Activated T-cell treated with anti-CD3 and anti-CD28 coated beads, Interleukin-2, amount 50 U/mL, for 72 hours (primary cell): Measurements from ENCODE around the gene PSMA5. TPM values are rescaled to one million over a fixed set of nuclear protein-coding genes. Genes with fewer than 3 reads are reported as not detected.
"Not testable (repeated sequence)": the region's sequence is repeated elsewhere in the genome, so short reads cannot be mapped to it uniquely, and the experiment has no call there.

Experiments
- ATAC-seq, 2 donors: fragments of 150-1000 bp; cut with Tn5 transposase; replicated peaks in 1 of 2; 2 replicates each; pipeline ENCODE4 v1.10.0; 2021; ENCODE audit warnings: moderate library complexity in 2 of 2, mild to moderate bottlenecking in 1 of 2
- DNase-seq, 2 donors: peaks; one replicate each; pipeline ENCODE4 v3.0.0; 2021 to 2022; ENCODE audit warnings: mixed read lengths in 1 of 2
- H3K27ac Mint-ChIP-seq: one replicate; pipeline ENCODE4 v1.8.0; 2022; ENCODE audit warnings: mild to moderate bottlenecking, moderate library complexity, mixed read lengths
- H3K27me3 Mint-ChIP-seq: one replicate; pipeline ENCODE4 v1.8.0; 2022; ENCODE audit warnings: low read depth, mixed read lengths
- H3K36me3 Mint-ChIP-seq, 2 donors: one replicate each; pipeline ENCODE4 v1.8.0; 2022; ENCODE audit warnings: mixed read lengths in 2 of 2, mild to moderate bottlenecking in 1 of 2; ENCODE audit not compliant: insufficient read depth in 2 of 2
- H3K4me1 Mint-ChIP-seq: one replicate; pipeline ENCODE4 v1.8.0; 2022; ENCODE audit warnings: low read depth, mixed read lengths
- H3K4me3 Mint-ChIP-seq, 2 donors: one replicate each; pipeline ENCODE4 v1.8.0; 2022; ENCODE audit warnings: mild to moderate bottlenecking in 2 of 2, mixed read lengths in 2 of 2, moderate library complexity in 2 of 2
- H3K9me3 Mint-ChIP-seq, 2 donors: one replicate each; pipeline ENCODE4 v1.8.0; 2022; ENCODE audit warnings: mixed read lengths in 2 of 2
- total RNA-seq, 2 donors: library from RNA; stranded (reverse); gene quantifications; one replicate each; pipeline ENCODE4 v1.2.3, GENCODE V29; 2022

The PSMA5 gene
- total RNA-seq, 2 donors from 2014 or later = 169 to 179 TPM

DNA sequence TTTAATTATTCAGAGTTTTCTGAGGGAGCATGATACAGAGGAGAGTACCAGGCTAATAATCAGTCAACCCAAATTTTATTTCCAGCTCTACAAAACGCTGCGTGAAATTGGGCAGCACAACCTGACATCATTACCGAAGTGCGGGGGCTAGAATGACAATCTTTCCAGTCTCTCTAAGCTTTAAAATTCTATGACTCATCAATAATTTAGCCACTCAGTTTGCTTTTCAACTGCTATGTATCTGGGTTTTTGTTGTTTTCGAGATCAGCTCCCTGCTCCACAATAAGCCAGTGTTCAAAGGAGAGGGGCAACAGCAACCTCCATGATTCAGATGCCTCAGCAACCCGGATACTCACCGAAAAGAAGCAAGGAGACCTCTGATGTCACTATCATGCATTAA is 42.4 kb downstream of the PSMA5 start:
- Mint-ChIP-seq H3K36me3 (no peaks in the 10 kb centered on the region), H3K4me3 (no peak overlapping the region), H3K27me3 (peaks cover 3% of the 10 kb centered on the region), H3K9me3 (peaks cover 0 to 1% of the 10 kb centered on the region in 2 donors), H3K27ac (no peak overlapping the region), H3K4me1 (no peaks in the 10 kb centered on the region)
- DNase-seq (no peak), ATAC-seq (no peak)

DNA sequence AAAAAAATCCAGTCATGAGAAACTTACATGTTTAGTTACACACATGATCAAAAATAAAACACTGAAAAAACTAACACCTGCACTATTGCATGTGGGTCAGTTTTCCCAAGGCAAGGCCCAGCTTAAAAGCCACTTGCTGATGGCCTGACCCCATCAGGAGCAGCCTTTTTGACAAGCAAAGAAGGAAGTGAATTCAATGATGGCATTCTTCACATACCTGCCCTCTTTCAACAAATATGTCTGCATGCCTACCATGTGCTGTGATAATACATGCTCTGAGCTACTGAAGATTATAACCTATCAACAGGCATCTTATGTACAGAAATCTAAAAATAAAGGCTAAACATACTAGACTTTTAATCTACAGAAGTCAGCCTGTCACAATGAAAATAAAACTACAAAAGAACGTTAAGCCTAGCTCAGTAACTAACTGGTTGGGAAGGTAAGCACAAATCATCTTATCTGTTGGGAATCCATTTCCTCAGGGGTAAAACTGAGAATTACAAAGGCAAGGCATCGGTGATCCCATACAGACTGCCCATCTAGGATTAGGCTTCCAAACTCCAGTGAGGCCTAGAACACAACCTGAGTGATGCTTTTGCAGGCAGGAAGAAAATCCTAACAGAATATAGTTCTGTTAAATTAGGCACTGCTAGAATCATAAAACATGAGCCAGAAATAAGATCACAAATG is 43.0 kb downstream of the PSMA5 start:
- Mint-ChIP-seq H3K4me3 (no peak overlapping the region), H3K36me3 (no peaks in the 10 kb centered on the region), H3K27ac (no peak overlapping the region), H3K9me3 (peaks cover 0 to 1% of the 10 kb centered on the region in 2 donors), H3K27me3 (no peaks in the 10 kb centered on the region), H3K4me1 (no peaks in the 10 kb centered on the region)
- ATAC-seq = no peak
- no peak for DNase-seq

DNA sequence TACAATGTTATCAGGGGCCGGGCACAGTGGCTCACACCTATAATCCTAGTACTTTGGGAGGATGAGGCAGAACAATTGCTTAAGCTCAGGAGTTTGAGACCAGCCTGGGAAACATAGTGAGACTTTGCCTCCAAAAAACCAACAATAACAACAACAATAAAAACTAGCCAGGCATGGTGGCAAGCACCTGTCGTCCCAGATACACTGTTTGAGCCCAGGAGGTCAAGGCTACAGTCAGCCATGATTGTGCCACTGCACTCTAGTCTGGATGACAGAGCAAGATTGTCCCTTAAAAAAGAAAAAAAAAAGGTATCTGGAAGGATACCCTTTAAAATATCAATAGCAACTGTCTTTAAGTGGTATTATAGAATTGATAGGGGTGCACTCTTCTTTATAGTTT is 44.7 kb downstream of the PSMA5 start:
- Mint-ChIP-seq H3K9me3 (peaks cover 0 to 1% of the 10 kb centered on the region in 2 donors), H3K27ac (no peak overlapping the region), H3K4me1 (peaks cover 2% of the 10 kb centered on the region), H3K27me3 (no peaks in the 10 kb centered on the region), H3K4me3 (no peak overlapping the region), H3K36me3 (no peaks in the 10 kb centered on the region)
- no peak for ATAC-seq
- DNase-seq = no peak

DNA sequence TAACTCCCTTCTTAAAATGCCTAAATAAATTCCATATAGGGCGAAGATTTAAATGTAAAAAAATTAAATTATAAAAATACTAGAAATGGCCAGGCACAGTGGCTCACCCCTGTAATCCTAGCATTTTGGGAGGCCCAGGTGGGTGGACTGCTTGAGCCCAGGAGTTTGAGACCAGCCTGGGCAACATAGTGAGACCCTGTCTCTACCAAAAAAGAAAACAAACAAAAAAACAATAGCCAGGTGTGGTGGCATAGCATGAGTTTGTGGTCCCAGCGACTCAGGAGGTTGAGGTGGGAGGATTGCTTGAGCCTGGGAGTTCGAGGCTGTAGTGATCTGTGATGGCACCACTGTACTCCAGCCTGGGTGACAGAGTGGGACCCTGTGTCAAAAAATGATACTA is 46.3 kb downstream of the PSMA5 start:
- H3K4me1 Mint-ChIP-seq = peaks cover 18% of the 10 kb centered on the region

DNA sequence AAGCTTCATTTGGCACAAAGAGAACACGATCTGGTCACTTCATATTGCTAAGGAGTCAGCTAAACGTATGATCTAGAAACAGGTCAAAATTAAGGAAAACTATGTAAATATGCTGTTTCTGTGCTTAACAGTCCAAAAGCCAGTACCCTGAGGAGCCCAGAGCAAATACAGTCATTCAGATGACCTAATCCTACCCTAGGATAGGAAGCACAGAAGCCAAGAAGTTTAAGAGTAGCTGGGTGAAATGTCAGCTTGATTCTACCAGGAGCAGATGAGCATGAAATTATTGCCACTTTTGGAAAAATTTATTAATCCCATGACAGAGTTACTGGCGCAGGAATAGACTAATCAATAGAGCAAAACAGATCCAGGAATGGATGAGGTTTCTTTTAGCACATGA is 46.8 kb downstream of the PSMA5 start:
- no peak for ATAC-seq
- peaks cover 0 to 1% of the 10 kb centered on the region in 2 donors for H3K9me3 Mint-ChIP-seq
- H3K27ac Mint-ChIP-seq = no peak overlapping the region
- H3K27me3 Mint-ChIP-seq = no peaks in the 10 kb centered on the region
- DNase-seq = no peak
- H3K4me3 Mint-ChIP-seq = no peak overlapping the region
- peaks cover 23% of the 10 kb centered on the region for H3K4me1 Mint-ChIP-seq
- no peaks in the 10 kb centered on the region for H3K36me3 Mint-ChIP-seq

More for the DNA sequence above, 46.3 kb downstream of the PSMA5 start:
- Mint-ChIP-seq H3K27ac (no peak overlapping the region), H3K4me3 (no peak overlapping the region), H3K27me3 (no peaks in the 10 kb centered on the region), H3K36me3 (no peaks in the 10 kb centered on the region), H3K9me3 (peaks cover 0 to 1% of the 10 kb centered on the region in 2 donors)
- ATAC-seq = no peak
- DNase-seq = no peak

DNA sequence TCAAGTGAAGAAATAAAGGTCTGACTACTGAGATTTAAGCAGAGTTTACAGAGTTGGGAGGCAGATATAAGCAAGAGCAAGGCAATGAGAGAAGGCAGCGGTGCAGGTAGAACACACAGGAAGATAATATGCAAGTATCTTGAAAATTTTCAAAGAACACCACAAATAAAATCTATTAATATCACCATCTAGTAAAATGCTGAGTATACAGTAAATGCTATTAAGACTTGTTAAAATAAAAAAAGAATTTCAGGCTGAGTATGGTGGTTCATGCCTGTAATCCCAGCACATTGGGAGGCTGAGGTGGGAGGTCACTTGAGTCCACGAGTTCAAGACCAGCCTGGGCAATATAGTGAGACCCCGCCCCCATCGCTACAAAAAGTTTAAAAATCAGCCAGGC is 48.5 kb downstream of the PSMA5 start:
- no peak for DNase-seq
- Mint-ChIP-seq H3K27me3 (peaks cover 6% of the 10 kb centered on the region), H3K4me1 (peaks cover 34% of the 10 kb centered on the region), H3K4me3 (no peak overlapping the region), H3K9me3 (no peaks in the 10 kb centered on the region), H3K27ac (no peak overlapping the region), H3K36me3 (no peaks in the 10 kb centered on the region)
- no peak for ATAC-seq

DNA sequence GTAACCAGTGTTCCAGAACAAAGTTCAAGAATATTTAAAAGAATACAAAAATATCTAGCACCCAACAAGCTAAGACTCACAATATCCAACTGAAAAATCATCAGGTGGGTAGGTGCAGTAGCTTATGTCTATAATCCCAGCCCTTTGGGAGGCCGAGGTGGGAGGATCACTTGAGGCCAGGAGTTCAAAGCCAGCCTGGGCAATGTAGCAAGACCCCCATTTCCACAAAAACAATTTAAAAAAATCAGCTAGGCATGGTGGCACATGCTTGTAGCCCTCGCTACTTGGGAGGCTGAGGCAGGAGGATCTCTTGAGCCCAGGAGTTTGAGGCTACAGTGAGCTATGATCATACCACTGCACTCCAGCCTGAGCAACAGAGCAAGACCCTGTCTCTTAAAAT is 52.6 kb downstream of the PSMA5 start:
- H3K4me3 Mint-ChIP-seq, H3K9me3 Mint-ChIP-seq, H3K27ac Mint-ChIP-seq, DNase-seq, H3K36me3 Mint-ChIP-seq, ATAC-seq: not testable (repeated sequence)
- Mint-ChIP-seq H3K4me1 (peaks cover 65% of the 10 kb centered on the region), H3K27me3 (peaks cover 17% of the 10 kb centered on the region)

DNA sequence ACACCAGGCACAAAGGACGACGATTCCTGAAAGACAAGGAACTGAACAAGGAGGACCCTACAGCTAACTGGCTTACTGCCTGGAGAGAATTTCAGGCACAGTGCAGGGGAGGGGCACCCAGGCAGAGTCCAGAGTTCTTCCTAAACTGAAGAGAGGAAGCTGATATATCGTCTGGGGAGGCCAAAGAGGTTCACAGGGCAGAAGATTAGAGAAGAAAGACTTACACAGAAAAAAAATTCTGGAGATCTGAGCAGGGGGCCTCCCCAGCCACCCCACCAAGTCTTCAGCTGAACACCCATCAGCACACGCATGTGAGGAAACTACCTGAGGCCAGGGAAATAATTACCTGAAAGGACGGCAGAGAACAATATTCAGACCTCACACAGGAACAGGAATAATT is 53.1 kb downstream of the PSMA5 start:
- DNase-seq (no peak), ATAC-seq (no peak)
- Mint-ChIP-seq H3K4me3 (no peak overlapping the region), H3K27me3 (peaks cover 17% of the 10 kb centered on the region), H3K4me1 (peaks cover 65% of the 10 kb centered on the region), H3K9me3 (no peaks in the 10 kb centered on the region), H3K36me3 (no peaks in the 10 kb centered on the region), H3K27ac (no peak overlapping the region)

DNA sequence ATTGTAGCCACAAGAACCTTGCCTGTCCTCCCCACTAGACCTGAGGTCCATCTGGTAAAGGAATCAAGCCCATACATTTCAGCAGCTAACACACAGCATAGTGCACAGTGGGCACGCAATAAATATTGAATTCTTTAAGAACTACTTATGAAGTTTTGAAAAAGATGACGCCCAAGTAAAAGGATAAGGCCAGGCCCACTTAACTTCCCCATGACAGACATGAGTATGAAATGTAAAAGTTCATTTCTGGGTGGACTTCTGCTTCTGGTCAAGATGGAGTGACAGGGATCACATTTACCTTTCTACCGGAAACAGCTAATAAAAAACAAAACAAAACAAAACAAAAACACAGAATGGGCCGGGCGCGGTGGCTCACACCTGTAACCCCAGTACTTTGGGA is 54.0 kb downstream of the PSMA5 start:
- Mint-ChIP-seq H3K9me3 (no peaks in the 10 kb centered on the region), H3K4me3 (no peak overlapping the region), H3K27me3 (peaks cover 24% of the 10 kb centered on the region), H3K4me1 (peaks cover 65% of the 10 kb centered on the region), H3K36me3 (no peaks in the 10 kb centered on the region), H3K27ac (no peak overlapping the region)
- no peak for ATAC-seq
- DNase-seq = no peak

DNA sequence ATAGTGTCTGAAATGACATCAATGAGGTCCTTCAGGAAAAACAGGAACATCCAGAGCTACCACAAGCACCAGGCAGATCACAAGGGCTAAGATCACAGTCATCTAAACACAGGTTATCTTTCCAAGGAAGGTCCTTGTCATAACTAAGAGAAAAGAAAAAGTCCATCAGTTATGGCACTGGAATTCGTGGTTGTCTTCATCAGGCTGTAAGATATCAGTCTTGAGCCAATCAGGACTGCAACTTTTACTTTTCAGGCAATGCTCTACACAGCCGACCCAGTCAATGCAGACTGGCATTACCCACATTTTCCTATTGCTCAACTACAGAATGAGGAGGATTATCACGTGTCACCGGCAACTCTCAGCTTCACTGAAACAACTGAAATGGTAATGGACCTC is 54.9 kb downstream of the PSMA5 start:
- H3K27ac Mint-ChIP-seq = peak overlapping the region; percentile 8
- DNase-seq = peak; percentile 26 to 27
- H3K4me1 Mint-ChIP-seq = peaks cover 62% of the 10 kb centered on the region
- H3K27me3 Mint-ChIP-seq = peaks cover 33% of the 10 kb centered on the region
- ATAC-seq = peak; percentile 86 to 89
- no peaks in the 10 kb centered on the region for H3K9me3 Mint-ChIP-seq
- peak overlapping the region; percentile 55 to 61 for H3K4me3 Mint-ChIP-seq
- H3K36me3 Mint-ChIP-seq = no peaks in the 10 kb centered on the region

DNA sequence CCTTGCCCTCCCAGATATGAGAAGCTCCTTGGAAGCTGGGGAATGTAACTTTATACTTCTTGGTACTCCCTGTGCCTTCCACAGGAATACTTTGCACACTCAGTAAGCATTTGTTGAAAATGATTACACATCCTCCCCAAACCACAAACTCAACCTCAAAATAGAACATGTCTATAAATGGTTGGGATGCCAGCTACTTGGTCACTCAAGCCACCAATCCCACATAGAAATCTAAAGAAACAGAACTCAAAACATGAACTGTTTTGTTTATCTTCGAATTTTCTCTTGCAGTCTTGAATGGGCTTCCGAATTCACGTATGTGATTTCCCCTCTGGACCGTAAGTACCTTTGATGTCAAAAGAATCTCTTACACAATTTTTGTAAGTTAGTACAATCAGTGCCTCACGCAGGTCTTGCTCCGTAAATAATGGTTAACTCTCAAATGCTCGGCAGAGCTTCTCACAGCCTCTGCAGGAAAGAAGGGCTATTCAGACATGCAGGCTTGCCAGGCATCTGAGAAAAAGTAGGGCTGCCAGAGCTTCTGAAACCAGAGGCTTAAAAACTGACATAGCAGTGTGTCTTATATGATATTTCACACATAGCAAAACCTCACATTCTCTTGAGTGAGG is 55.4 kb downstream of the PSMA5 start:
- DNase-seq (peak in 1 of 2 donors; percentile 3), ATAC-seq (peak; percentile 5 to 25)
- no peaks in the 10 kb centered on the region for H3K9me3 Mint-ChIP-seq
- H3K4me3 Mint-ChIP-seq = peak overlapping the region; percentile 55 to 61
- H3K27ac Mint-ChIP-seq = peak overlapping the region; percentile 8
- peaks cover 57% of the 10 kb centered on the region for H3K4me1 Mint-ChIP-seq
- H3K27me3 Mint-ChIP-seq = peaks cover 33% of the 10 kb centered on the region
- H3K36me3 Mint-ChIP-seq = no peaks in the 10 kb centered on the region

DNA sequence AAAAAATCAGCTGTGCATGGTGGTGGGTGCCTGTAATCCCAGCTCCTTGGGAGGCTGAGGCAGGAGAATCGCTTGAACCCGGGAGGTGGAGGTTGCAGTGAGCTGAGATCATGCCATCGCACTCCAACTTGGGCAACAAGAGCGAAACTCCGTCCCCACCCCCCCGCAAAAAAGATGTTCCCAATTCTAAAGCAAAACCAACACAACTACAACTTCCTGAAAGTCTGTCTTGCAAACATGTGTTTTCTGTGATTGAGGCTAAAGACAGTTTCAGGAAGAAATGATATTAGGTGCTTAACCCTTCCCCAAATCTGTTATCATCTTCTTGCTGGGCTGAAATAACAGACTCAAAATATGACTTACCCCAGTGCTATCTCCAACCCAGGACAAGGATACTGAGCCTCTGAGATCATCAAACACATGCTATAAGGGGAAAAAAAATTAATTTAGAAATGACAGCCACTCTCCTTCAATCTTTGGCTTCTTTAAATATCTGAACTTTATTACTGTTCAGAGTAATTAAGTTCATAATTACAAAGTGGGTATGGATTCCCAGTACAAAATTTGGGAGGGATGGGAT is 57.0 kb downstream of the PSMA5 start:
- ATAC-seq (no peak), DNase-seq (no peak)
- Mint-ChIP-seq H3K4me3 (no peak overlapping the region), H3K9me3 (no peaks in the 10 kb centered on the region), H3K36me3 (no peaks in the 10 kb centered on the region), H3K27me3 (peaks cover 43% of the 10 kb centered on the region), H3K27ac (no peak overlapping the region), H3K4me1 (peaks cover 41% of the 10 kb centered on the region)

DNA sequence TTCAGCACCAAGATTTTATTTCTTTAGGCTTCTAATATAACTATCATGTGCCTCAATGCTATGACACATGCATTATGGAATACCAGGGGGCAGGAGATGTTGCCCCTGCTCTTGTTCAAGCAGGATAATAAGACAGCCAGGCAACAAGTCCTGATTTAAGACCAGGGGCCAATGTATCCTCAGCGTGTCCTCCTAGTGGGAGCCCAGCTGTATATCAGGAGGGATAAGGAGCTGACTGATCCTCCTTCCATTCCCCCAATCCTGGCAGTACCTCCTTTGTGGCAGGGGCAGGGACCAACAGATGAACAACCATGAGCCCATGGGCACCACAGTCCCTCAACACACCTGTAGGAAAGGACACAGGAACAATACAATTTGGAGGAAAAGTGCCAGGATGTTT is 57.8 kb downstream of the PSMA5 start:
- Mint-ChIP-seq H3K27ac (no peak overlapping the region), H3K4me1 (peaks cover 39% of the 10 kb centered on the region), H3K4me3 (no peak overlapping the region), H3K9me3 (no peaks in the 10 kb centered on the region), H3K36me3 (no peaks in the 10 kb centered on the region), H3K27me3 (peaks cover 47% of the 10 kb centered on the region)
- ATAC-seq (no peak), DNase-seq (no peak)
